Pons (tissue), 1 donor: ENCODE results near the gene RMDN2.

Experiments
- DNase-seq: peaks from one replicate; pipeline ENCODE4 v3.0.0-alpha.2; 2016; ENCODE audit warnings: low spot score

The RMDN2 gene

GRCh38 chr2:37925063-37925897 lies at the start of gene RMDN2:
Gene RMDN2, plus strand, starts transcription at chr2:37925287. Its CDS starts 3,991 bp downstream, at chr2:37929278.
- DNase-seq: peak; percentile 79

GRCh38 chr2:37875403-37875906 lies 49.6 kb upstream of the RMDN2 start:
- no peak for DNase-seq

- no peak for DNase-seq
Measured at GRCh38 chr2:37876227-37876626, 48.9 kb upstream of the RMDN2 start.

- peak; percentile 78 for DNase-seq
Measured at GRCh38 chr2:37877457-37878315, 47.4 kb upstream of the RMDN2 start.

GRCh38 chr2:37878536-37878935 lies 46.6 kb upstream of the RMDN2 start:
- DNase-seq: no peak

- DNase-seq: no peak
Measured at GRCh38 chr2:37880551-37880950, 44.5 kb upstream of the RMDN2 start.

- DNase-seq: no peak
Measured at GRCh38 chr2:37881397-37881796, 43.7 kb upstream of the RMDN2 start.

- DNase-seq: no peak
Measured at GRCh38 chr2:37882036-37882435, 43.1 kb upstream of the RMDN2 start.

GRCh38 chr2:37883518-37883917 lies 41.6 kb upstream of the RMDN2 start:
- no peak for DNase-seq

- no peak for DNase-seq
Measured at GRCh38 chr2:37885329-37885993, 39.6 kb upstream of the RMDN2 start.

GRCh38 chr2:37886745-37887144 lies 38.3 kb upstream of the RMDN2 start:
- no peak for DNase-seq

GRCh38 chr2:37887286-37887685 lies 37.8 kb upstream of the RMDN2 start:
- no peak for DNase-seq

- peak; percentile 45 for DNase-seq
Measured at GRCh38 chr2:37890893-37891495, 34.1 kb upstream of the RMDN2 start.

GRCh38 chr2:37891846-37892435 lies 33.1 kb upstream of the RMDN2 start:
- DNase-seq: no peak

- peak; percentile 37 for DNase-seq
Measured at GRCh38 chr2:37892436-37893114, 32.5 kb upstream of the RMDN2 start.

GRCh38 chr2:37893327-37893726 lies 31.8 kb upstream of the RMDN2 start:
- DNase-seq: no peak

GRCh38 chr2:37894047-37894446 lies 31.0 kb upstream of the RMDN2 start:
- no peak for DNase-seq

- no peak for DNase-seq
Measured at GRCh38 chr2:37894601-37895000, 30.5 kb upstream of the RMDN2 start.

- peak; percentile 37 for DNase-seq
Measured at GRCh38 chr2:37895140-37895539, 29.9 kb upstream of the RMDN2 start.

- DNase-seq: no peak
Measured at GRCh38 chr2:37896319-37896718, 28.8 kb upstream of the RMDN2 start.

- no peak for DNase-seq
Measured at GRCh38 chr2:37897511-37897910, 27.6 kb upstream of the RMDN2 start.
